ENCODE data around the gene PRSS53.

GRCh38 chr16:31110106-31111034 is 21.6 kb upstream of the PRSS53 start:
- TF ChIP-seq, protein P1, sequence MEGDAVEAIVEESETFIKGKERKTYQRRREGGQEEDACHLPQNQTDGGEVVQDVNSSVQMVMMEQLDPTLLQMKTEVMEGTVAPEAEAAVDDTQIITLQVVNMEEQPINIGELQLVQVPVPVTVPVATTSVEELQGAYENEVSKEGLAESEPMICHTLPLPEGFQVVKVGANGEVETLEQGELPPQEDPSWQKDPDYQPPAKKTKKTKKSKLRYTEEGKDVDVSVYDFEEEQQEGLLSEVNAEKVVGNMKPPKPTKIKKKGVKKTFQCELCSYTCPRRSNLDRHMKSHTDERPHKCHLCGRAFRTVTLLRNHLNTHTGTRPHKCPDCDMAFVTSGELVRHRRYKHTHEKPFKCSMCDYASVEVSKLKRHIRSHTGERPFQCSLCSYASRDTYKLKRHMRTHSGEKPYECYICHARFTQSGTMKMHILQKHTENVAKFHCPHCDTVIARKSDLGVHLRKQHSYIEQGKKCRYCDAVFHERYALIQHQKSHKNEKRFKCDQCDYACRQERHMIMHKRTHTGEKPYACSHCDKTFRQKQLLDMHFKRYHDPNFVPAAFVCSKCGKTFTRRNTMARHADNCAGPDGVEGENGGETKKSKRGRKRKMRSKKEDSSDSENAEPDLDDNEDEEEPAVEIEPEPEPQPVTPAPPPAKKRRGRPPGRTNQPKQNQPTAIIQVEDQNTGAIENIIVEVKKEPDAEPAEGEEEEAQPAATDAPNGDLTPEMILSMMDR (IDR thresholded peaks at IDR 0.05; ENCODE audit: low read depth, low read length): no peak
- TF ChIP-seq EZH2phosphoT487 (IDR thresholded peaks at IDR 0.05; ENCODE audit: low read depth): no peak
